ENCODE data around the gene LMX1B.

DNA sequence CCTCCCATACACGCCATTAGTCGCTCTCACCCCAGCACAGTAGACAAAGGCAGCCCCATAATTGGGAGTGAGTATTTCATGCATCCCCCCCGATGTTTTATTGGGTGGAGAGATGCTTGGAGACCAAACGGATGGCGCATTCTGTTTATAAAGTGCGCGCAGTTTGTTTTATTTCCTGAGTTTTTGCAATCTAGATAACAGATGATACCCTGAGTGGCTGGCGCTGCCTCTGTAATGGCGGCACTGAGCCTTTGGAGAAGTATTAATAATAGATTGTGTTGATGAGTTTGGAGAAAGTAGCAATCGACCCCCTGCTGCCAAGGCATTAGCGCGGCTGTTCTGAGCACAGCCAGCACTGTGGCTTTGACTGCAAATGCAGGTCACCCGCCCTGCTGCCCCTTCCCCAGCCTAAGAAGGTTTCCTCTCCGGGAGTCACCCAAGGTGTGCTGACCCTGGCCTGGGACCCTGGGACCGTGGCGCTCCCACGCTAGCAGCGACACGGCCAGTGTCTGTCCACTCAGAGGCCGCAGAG, 74.3 kb downstream of the LMX1B start:
- TF ChIP-seq ZNF777 (tag by site-specific recombination; IDR thresholded peaks at IDR 0.05; ENCODE audit: borderline replicate concordance) (no peak), ZNF707 (tag by site-specific recombination; IDR thresholded peaks at IDR 0.05) (no peak), ZNF501 (tag by site-specific recombination; IDR thresholded peaks at IDR 0.05) (no peak)
- TF ChIP-seq, protein P1, sequence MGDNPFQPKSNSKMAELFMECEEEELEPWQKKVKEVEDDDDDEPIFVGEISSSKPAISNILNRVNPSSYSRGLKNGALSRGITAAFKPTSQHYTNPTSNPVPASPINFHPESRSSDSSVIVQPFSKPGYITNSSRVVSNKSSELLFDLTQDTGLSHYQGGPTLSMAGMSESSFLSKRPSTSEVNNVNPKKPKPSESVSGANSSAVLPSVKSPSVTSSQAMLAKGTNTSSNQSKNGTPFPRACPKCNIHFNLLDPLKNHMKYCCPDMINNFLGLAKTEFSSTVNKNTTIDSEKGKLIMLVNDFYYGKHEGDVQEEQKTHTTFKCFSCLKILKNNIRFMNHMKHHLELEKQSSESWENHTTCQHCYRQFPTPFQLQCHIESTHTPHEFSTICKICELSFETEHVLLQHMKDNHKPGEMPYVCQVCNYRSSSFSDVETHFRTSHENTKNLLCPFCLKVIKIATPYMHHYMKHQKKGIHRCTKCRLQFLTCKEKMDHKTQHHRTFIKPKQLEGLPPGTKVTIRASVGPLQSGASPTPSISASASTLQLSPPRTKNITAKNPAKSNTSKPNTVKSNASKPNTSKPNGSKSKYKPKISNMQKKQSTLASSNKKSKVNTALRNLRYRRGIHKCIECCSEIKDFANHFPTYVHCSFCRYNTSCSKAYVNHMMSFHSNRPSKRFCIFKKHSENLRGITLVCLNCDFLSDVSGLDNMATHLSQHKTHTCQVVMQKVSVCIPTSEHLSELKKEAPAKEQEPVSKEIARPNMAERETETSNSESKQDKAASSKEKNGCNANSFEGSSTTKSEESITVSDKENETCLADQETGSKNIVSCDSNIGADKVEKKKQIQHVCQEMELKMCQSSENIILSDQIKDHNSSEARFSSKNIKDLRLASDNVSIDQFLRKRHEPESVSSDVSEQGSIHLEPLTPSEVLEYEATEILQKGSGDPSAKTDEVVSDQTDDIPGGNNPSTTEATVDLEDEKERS (tag by site-specific recombination; IDR thresholded peaks at IDR 0.05): no peak
- TF ChIP-seq, protein P2, sequence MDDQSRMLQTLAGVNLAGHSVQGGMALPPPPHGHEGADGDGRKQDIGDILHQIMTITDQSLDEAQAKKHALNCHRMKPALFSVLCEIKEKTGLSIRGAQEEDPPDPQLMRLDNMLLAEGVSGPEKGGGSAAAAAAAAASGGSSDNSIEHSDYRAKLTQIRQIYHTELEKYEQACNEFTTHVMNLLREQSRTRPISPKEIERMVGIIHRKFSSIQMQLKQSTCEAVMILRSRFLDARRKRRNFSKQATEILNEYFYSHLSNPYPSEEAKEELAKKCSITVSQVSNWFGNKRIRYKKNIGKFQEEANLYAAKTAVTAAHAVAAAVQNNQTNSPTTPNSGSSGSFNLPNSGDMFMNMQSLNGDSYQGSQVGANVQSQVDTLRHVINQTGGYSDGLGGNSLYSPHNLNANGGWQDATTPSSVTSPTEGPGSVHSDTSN (CRISPR knock-in tag; IDR thresholded peaks at IDR 0.05): no peak

Measured in HEK293 (cell line).